Measurements from ENCODE around the gene KRTAP12-1. TPM values are rescaled to one million over a fixed set of nuclear protein-coding genes. Genes with fewer than 3 reads are reported as not detected.

The KRTAP12-1 gene
- total and polyA plus RNA-seq, 2 donors (not counting 1 experiment from before 2014, with no cell fraction given) = not detected

DNA sequence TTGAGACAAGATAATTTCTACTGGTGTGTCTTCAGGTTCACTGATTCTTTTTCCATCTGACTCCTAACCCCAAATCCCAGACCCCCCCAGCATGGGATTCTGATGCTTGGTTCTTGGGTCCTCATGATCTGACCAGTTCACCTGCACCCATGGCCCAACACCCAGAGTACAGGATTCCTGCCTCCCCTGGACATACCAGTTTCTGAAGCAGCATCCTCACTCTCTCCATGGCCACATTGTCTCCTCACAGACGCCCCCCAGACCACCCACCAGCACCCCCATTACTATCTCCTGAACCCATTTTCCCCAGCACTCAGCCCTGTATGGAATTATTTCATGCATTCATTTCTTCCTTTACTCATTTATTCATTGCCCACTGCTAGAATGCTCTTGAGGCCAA lies 25.1 kb downstream of the KRTAP12-1 start:
- Histone ChIP-seq H3K4me2 (ENCODE audit: extremely low read depth, insufficient read depth, low read length) (no peak overlapping the region), H4K20me1 (ENCODE audit: control insufficient read depth, extremely low read depth, insufficient read depth, low read length) (no peaks in the 10 kb centered on the region), H3K4me1 (ENCODE audit: control insufficient read depth, extremely low read depth, insufficient read depth, low read length) (no peaks in the 10 kb centered on the region), H3K4me3 (replicated peaks in 1 of 4; ENCODE audit: control extremely low read depth in 1 of 4, insufficient read depth in 1 of 4, low read depth in 3 of 4, low read length in 4 of 4) (no peak overlapping the region), H3K27ac (ENCODE audit: insufficient read depth, low read length) (no peak overlapping the region), H3K9me3 (ENCODE audit: control insufficient read depth, insufficient read depth, low read depth, low read length) (no peaks in the 10 kb centered on the region), H3K79me2 (ENCODE audit: control insufficient read depth, insufficient read depth, low read length) (no peaks in the 10 kb centered on the region), H2AFZ (ENCODE audit: low read length) (no peak overlapping the region), H3K9ac (ENCODE audit: insufficient read depth, low read length) (no peak overlapping the region), H3K27me3 (ENCODE audit: control insufficient read depth, insufficient read depth, low read length) (no peaks in the 10 kb centered on the region), H3K36me3 (ENCODE audit: control insufficient read depth, insufficient read depth, low read length) (no peaks in the 10 kb centered on the region)
- no peak for DNase-seq (ENCODE audit: low read depth in 2 of 2)
- no peak for TF ChIP-seq EZH2 (IDR thresholded peaks at IDR 0.05; ENCODE audit: low read length, missing control alignments)
- no peak for TF ChIP-seq CTCF (conservative IDR thresholded peaks at IDR 0.05 in 1 of 2, IDR thresholded peaks at IDR 0.05 in 1 of 2; ENCODE audit: low read depth in 1 of 2, low read length in 2 of 2)

DNA sequence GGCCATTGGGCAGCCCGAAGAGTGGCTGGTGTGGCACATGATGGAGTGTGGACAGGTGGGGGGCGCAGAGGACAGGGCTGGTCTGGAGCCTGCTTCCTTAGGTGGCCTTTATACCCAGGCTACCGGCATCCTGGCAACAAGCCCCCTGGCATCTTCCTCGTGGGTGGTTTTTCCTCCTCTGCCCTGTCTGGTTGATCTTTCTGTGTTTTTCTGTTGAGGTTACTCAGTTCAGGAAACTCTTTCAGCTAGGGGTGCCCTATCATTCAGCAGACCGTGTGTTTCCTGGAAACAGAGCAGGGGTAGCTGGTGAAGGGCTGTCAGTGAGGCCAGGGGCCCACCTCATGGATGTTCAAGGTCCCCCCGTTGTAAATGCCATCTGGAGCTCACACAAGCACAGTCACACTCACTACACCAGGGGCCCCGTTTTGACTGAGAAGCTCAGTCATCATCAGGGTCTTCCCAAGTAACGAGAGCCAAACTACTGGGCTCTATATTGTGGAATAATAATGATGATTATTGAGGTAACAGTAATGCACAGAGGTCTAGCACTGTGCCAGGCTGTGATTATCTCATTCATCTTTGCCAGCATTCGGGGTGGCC lies 27.3 kb downstream of the KRTAP12-1 start, which contains the start of gene KRTAP12-4:
Gene KRTAP12-4 (minus strand): TSS at position 84 of the 600 bp plus-strand sequence. CDS start 45 bp downstream, at position 39.
- no peaks in the 10 kb centered on the region for H3K4me1 ChIP-seq (ENCODE audit: control insufficient read depth, extremely low read depth, insufficient read depth, low read length)
- H2AFZ ChIP-seq (ENCODE audit: low read length) = no peak within 1 kb of the TSS
- no peak within 1 kb of the TSS for H3K4me3 ChIP-seq (replicated peaks in 1 of 4; ENCODE audit: control extremely low read depth in 1 of 4, insufficient read depth in 1 of 4, low read depth in 3 of 4, low read length in 4 of 4)
- no peaks in the 10 kb centered on the region for H3K27me3 ChIP-seq (ENCODE audit: control insufficient read depth, insufficient read depth, low read length)
- no peak for TF ChIP-seq EZH2 (IDR thresholded peaks at IDR 0.05; ENCODE audit: low read length, missing control alignments)
- no peak for TF ChIP-seq CTCF (conservative IDR thresholded peaks at IDR 0.05 in 1 of 2, IDR thresholded peaks at IDR 0.05 in 1 of 2; ENCODE audit: low read depth in 1 of 2, low read length in 2 of 2)
- H3K27ac ChIP-seq (ENCODE audit: insufficient read depth, low read length) = no peak within 1 kb of the TSS
- no peak within 1 kb of the TSS for H3K4me2 ChIP-seq (ENCODE audit: extremely low read depth, insufficient read depth, low read length)
- no peaks in the 10 kb centered on the region for H3K36me3 ChIP-seq (ENCODE audit: control insufficient read depth, insufficient read depth, low read length)
- H3K9ac ChIP-seq (ENCODE audit: insufficient read depth, low read length) = no peak within 1 kb of the TSS
- no peaks in the 10 kb centered on the region for H4K20me1 ChIP-seq (ENCODE audit: control insufficient read depth, extremely low read depth, insufficient read depth, low read length)
- no peaks in the 10 kb centered on the region for H3K79me2 ChIP-seq (ENCODE audit: control insufficient read depth, insufficient read depth, low read length)
- DNase-seq (ENCODE audit: low read depth in 2 of 2) = no peak
- no peaks in the 10 kb centered on the region for H3K9me3 ChIP-seq (ENCODE audit: control insufficient read depth, insufficient read depth, low read depth, low read length)

DNA sequence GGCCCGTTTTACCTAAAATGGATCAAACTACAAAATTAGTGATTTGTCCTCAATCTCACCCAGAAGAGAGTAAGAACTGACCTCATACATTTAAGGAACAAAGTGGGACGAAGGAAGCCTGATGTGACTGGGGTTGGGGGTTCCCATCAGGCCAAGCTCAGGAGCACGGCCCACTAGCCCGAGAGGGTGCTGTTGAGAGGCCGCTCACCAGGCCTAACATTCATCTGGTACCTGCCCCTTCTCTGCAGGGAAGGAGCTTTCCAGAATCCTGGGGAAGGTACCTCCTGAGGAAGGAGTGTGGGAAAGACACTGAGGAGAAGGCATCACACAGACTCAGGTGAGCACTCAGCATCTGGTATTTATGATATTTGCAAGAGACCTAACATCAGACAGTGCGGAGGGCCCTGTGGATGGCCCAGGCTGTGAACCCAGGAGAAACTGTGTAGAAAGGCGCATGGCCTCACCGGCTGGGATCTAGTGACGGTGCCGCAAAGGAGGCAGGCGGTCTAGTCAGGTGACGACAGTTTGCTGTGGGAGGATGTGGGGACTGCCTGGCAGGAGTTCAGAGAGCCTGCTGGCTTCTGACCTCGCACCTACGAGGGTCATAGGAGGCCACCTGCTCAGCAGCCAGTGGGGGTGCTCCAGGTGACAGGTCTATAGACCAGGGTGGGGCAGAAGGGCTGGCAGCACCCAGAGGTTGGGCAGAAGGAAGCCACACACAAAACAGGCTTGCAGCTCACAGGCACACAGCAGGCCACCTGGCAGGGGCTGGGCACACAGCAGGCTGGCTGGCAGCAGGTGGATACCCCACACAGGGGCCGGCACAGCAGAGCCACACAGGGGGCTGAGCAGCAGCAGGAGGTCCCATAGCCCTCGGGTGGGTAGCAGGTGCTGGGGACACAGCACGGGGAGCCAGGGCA lies 28.0 kb downstream of the KRTAP12-1 start:
- Histone ChIP-seq H4K20me1 (ENCODE audit: control insufficient read depth, extremely low read depth, insufficient read depth, low read length) (no peaks in the 10 kb centered on the region), H3K27me3 (ENCODE audit: control insufficient read depth, insufficient read depth, low read length) (no peaks in the 10 kb centered on the region), H3K9ac (ENCODE audit: insufficient read depth, low read length) (no peak overlapping the region), H3K4me2 (ENCODE audit: extremely low read depth, insufficient read depth, low read length) (no peak overlapping the region), H3K4me1 (ENCODE audit: control insufficient read depth, extremely low read depth, insufficient read depth, low read length) (no peaks in the 10 kb centered on the region), H2AFZ (ENCODE audit: low read length) (no peak overlapping the region), H3K79me2 (ENCODE audit: control insufficient read depth, insufficient read depth, low read length) (no peaks in the 10 kb centered on the region), H3K9me3 (ENCODE audit: control insufficient read depth, insufficient read depth, low read depth, low read length) (no peaks in the 10 kb centered on the region), H3K27ac (ENCODE audit: insufficient read depth, low read length) (no peak overlapping the region), H3K36me3 (ENCODE audit: control insufficient read depth, insufficient read depth, low read length) (no peaks in the 10 kb centered on the region), H3K4me3 (replicated peaks in 1 of 4; ENCODE audit: control extremely low read depth in 1 of 4, insufficient read depth in 1 of 4, low read depth in 3 of 4, low read length in 4 of 4) (no peak overlapping the region)
- TF ChIP-seq CTCF (conservative IDR thresholded peaks at IDR 0.05 in 1 of 2, IDR thresholded peaks at IDR 0.05 in 1 of 2; ENCODE audit: low read depth in 1 of 2, low read length in 2 of 2) (no peak), EZH2 (IDR thresholded peaks at IDR 0.05; ENCODE audit: low read length, missing control alignments) (no peak)
- DNase-seq (ENCODE audit: low read depth in 2 of 2) = no peak

Data from fibroblast of lung (primary cell).